ENCODE data around the gene HMGB1.

Gene HMGB1

GRCh38 chr13:30418075-30418716 lies 47.5 kb downstream of the HMGB1 start:
- no peak overlapping the region for H3K27ac ChIP-seq
- TF ChIP-seq ZFX (IDR thresholded peaks at IDR 0.05; ENCODE audit: borderline replicate concordance): no peak
- TF ChIP-seq, protein P1, sequence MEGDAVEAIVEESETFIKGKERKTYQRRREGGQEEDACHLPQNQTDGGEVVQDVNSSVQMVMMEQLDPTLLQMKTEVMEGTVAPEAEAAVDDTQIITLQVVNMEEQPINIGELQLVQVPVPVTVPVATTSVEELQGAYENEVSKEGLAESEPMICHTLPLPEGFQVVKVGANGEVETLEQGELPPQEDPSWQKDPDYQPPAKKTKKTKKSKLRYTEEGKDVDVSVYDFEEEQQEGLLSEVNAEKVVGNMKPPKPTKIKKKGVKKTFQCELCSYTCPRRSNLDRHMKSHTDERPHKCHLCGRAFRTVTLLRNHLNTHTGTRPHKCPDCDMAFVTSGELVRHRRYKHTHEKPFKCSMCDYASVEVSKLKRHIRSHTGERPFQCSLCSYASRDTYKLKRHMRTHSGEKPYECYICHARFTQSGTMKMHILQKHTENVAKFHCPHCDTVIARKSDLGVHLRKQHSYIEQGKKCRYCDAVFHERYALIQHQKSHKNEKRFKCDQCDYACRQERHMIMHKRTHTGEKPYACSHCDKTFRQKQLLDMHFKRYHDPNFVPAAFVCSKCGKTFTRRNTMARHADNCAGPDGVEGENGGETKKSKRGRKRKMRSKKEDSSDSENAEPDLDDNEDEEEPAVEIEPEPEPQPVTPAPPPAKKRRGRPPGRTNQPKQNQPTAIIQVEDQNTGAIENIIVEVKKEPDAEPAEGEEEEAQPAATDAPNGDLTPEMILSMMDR (IDR thresholded peaks at IDR 0.05): no peak

DNA sequence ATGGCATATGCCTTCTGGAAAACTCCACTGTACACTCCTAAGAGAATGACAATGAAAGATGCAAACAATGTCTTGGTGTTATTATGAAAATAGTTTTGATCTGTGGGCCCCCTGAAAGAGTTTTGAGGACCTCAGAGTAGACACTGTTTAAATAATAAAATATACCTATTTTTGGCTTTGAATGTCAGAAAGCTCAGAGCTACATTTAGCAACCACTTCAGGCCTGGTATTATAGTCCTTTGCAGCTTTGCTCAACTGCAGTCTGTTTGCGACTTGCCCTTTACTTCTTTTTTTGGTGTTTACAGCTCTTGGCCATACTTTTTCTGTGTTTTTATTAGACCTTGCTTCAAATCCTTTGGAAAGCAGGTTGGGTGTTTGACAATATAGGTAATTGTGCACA lies 49.3 kb downstream of the HMGB1 start:
- no peak for TF ChIP-seq ZFX (IDR thresholded peaks at IDR 0.05; ENCODE audit: borderline replicate concordance)
- TF ChIP-seq, protein P1 (IDR thresholded peaks at IDR 0.05): no peak
- no peak overlapping the region for H3K27ac ChIP-seq

DNA sequence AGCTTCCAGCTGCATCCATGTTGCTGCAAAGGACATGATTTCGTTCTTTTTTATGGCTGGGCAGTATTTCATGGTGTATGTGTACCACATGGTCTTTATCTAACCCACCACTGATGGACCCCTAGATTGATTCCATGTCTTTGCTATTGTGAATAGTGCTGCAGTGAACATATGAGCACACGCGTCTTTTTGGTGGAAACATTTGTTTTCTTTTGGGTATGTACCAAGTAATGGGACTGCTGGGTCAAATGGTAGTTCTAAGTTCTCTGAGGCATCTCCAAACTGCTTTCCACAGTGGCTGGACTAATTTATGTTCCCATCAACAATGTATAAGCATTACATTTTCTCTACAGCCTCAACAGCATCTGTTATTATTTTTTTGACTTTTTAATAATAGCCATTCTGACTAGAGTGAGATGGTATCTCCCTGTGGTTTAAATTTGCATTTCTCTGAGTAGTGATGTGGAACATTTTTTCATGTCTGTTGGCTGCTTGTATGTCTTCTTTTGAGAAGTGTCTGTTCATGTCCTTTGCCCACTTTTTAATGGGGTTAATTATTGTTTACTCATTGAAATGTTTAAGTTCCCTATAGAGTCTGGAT lies 50.2 kb downstream of the HMGB1 start:
- no peak overlapping the region for H3K27ac ChIP-seq
- TF ChIP-seq, protein P1 (IDR thresholded peaks at IDR 0.05): no peak
- TF ChIP-seq ZFX (IDR thresholded peaks at IDR 0.05; ENCODE audit: borderline replicate concordance): no peak

DNA sequence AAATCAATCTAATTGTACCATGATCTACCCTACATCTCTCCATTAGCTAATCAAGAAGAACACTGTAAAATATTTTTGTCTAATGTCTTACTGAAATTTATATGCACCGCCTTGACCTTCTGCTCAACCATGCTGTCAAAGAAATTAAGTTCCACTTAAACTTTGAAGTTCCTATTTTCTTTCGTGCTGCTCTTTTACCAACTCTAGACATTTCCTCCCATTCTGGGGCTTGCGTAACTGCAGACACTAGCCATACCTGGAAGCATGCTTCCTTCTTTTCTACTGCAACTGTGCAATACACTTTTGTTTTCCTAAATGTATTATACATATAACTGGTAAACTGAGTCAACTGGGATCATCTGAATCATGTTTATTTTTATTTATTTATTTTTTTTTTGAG lies 51.9 kb downstream of the HMGB1 start:
- TF ChIP-seq, protein P1 (IDR thresholded peaks at IDR 0.05): no peak
- TF ChIP-seq ZFX (IDR thresholded peaks at IDR 0.05; ENCODE audit: borderline replicate concordance): no peak
- no peak overlapping the region for H3K27ac ChIP-seq

- TF ChIP-seq, protein P1 (IDR thresholded peaks at IDR 0.05): no peak
- no peak for TF ChIP-seq ZFX (IDR thresholded peaks at IDR 0.05; ENCODE audit: borderline replicate concordance)
- H3K27ac ChIP-seq: no peak overlapping the region
These were observed 53.4 kb downstream of the HMGB1 start for GRCh38 chr13:30412346-30412745.

GRCh38 chr13:30410705-30411125 lies 55.0 kb downstream of the HMGB1 start:
- TF ChIP-seq ZFX (IDR thresholded peaks at IDR 0.05; ENCODE audit: borderline replicate concordance): no peak
- TF ChIP-seq, protein P1 (IDR thresholded peaks at IDR 0.05): no peak
- H3K27ac ChIP-seq: no peak overlapping the region
